Mucosa of gallbladder (tissue), 1 donor: ENCODE measurements around the gene KRTAP10-1. TPM values are rescaled to one million over a fixed set of nuclear protein-coding genes. Genes with fewer than 3 reads are reported as not detected.

ENCODE experiments used
- DNase-seq: peaks from one replicate; pipeline ENCODE4 v3.0.0-alpha.2; 2020; ENCODE audit warnings: low spot score
- total RNA-seq: library from RNA; stranded (reverse); gene quantifications from one replicate; pipeline ENCODE4 v1.2.1, GENCODE V29; 2021
- donor health status: DM: no; HTN: no; CAD: no.

The KRTAP10-1 gene
- total RNA-seq, 1 donor from 2014 or later, result not detected

- no peak for DNase-seq
Measured at GRCh38 chr21:44516342-44516741, 23.7 kb downstream of the KRTAP10-1 start.

GRCh38 chr21:44515359-44516165, 24.4 kb downstream of the KRTAP10-1 start:
- no peak for DNase-seq

GRCh38 chr21:44514746-44515358, 25.1 kb downstream of the KRTAP10-1 start:
- no peak for DNase-seq

- no peak for DNase-seq
Measured at GRCh38 chr21:44514218-44514520, 25.8 kb downstream of the KRTAP10-1 start.

- no peak for DNase-seq
Measured at GRCh38 chr21:44513389-44514217, 26.4 kb downstream of the KRTAP10-1 start.

GRCh38 chr21:44512496-44513388, 27.3 kb downstream of the KRTAP10-1 start:
- DNase-seq, result no peak

GRCh38 chr21:44511938-44512275, 28.1 kb downstream of the KRTAP10-1 start:
- no peak for DNase-seq

GRCh38 chr21:44511219-44511937, 28.6 kb downstream of the KRTAP10-1 start:
- DNase-seq, result no peak

GRCh38 chr21:44510508-44511218, 29.3 kb downstream of the KRTAP10-1 start:
- DNase-seq, result peak; percentile 55

GRCh38 chr21:44510109-44510507, 29.9 kb downstream of the KRTAP10-1 start:
- DNase-seq, result no peak

GRCh38 chr21:44509539-44509938, 30.5 kb downstream of the KRTAP10-1 start:
- DNase-seq, result peak; percentile 14

- DNase-seq, result no peak
Measured at GRCh38 chr21:44508711-44509445, 31.1 kb downstream of the KRTAP10-1 start.

GRCh38 chr21:44508426-44508710, 31.6 kb downstream of the KRTAP10-1 start:
- DNase-seq, result no peak

- DNase-seq, result no peak
Measured at GRCh38 chr21:44507673-44508425, 32.1 kb downstream of the KRTAP10-1 start.

GRCh38 chr21:44506279-44507255, 33.4 kb downstream of the KRTAP10-1 start:
- no peak for DNase-seq

- DNase-seq, result no peak
Measured at GRCh38 chr21:44505673-44506278, 34.2 kb downstream of the KRTAP10-1 start.

- DNase-seq, result no peak
Measured at GRCh38 chr21:44503901-44504399, 36.0 kb downstream of the KRTAP10-1 start.
